Astrocyte (in vitro differentiated cells and primary cell): ENCODE measurements around the gene IL16. TPM values are rescaled to one million over a fixed set of nuclear protein-coding genes. Genes with fewer than 3 reads are reported as not detected.
A peak's percentile ranks its signal among the peaks of the same experiment; 100 is the strongest.

Source experiments
- DNase-seq: peaks from one replicate; pipeline ENCODE4 v3.0.0-alpha.2; 2010; ENCODE audit warnings: low read depth
- FAIRE-seq: peaks from 2 replicates; lab custom pipeline; 2011; peaks lifted over from hg19 to GRCh38; lab: Jason Lieb, UNC
- H2AFZ ChIP-seq: 2 replicates; pipeline ENCODE4 v1.6.0; 2012; ENCODE audit warnings: low read depth, low read length, inconsistent platforms
- H3K27ac ChIP-seq: 2 replicates; pipeline ENCODE4 v1.5.1; 2011; ENCODE audit warnings: low read depth, low read length, inconsistent platforms
- H3K27me3 ChIP-seq: 2 replicates; pipeline ENCODE4 v1.6.0; 2011; ENCODE audit warnings: low read length, inconsistent platforms; ENCODE audit not compliant: insufficient read depth
- H3K36me3 ChIP-seq: 2 replicates; pipeline ENCODE4 v1.5.1; 2011; ENCODE audit warnings: low read length, inconsistent platforms; ENCODE audit not compliant: insufficient read depth
- H3K4me1 ChIP-seq: 2 replicates; pipeline ENCODE4 v1.5.1; 2011; ENCODE audit warnings: low read length, inconsistent platforms; ENCODE audit not compliant: insufficient read depth
- H3K4me2 ChIP-seq: 2 replicates; pipeline ENCODE4 v1.6.0; 2012; ENCODE audit warnings: low read length, inconsistent platforms
- H3K4me3 ChIP-seq: 2 replicates; pipeline ENCODE4 v1.5.1; 2011; ENCODE audit warnings: low read depth, mild to moderate bottlenecking, low read length, inconsistent platforms; ENCODE audit not compliant: insufficient read depth
- H3K79me2 ChIP-seq: 2 replicates; pipeline ENCODE4 v1.6.0; 2012; ENCODE audit warnings: mild to moderate bottlenecking, low read length, inconsistent platforms; ENCODE audit not compliant: insufficient read depth
- H3K9ac ChIP-seq: 2 replicates; pipeline ENCODE4 v1.6.0; 2012; ENCODE audit warnings: mild to moderate bottlenecking, low read length, inconsistent platforms
- H3K9me3 ChIP-seq: 2 replicates; pipeline ENCODE4 v1.5.1; 2012; ENCODE audit warnings: low read depth, mild to moderate bottlenecking, low read length, inconsistent platforms; ENCODE audit not compliant: insufficient read depth
- H4K20me1 ChIP-seq: 2 replicates; pipeline ENCODE4 v1.6.0; 2012; ENCODE audit warnings: low read length, inconsistent platforms; ENCODE audit not compliant: insufficient read depth
- H3K27ac Mint-ChIP-seq: one replicate; pipeline ENCODE4 v1.8.0; 2021; ENCODE audit warnings: mild to moderate bottlenecking, mixed read lengths; ENCODE audit not compliant: unreplicated experiment
- H3K27me3 Mint-ChIP-seq: one replicate; pipeline ENCODE4 v1.8.0; 2021; ENCODE audit warnings: low read depth, mixed read lengths; ENCODE audit not compliant: unreplicated experiment
- H3K36me3 Mint-ChIP-seq: one replicate; pipeline ENCODE4 v1.8.0; 2021; ENCODE audit warnings: low read depth, mixed read lengths; ENCODE audit not compliant: unreplicated experiment
- H3K4me1 Mint-ChIP-seq: one replicate; pipeline ENCODE4 v1.8.0; 2021; ENCODE audit warnings: low read depth, mixed read lengths; ENCODE audit not compliant: unreplicated experiment
- H3K4me3 Mint-ChIP-seq: one replicate; pipeline ENCODE4 v1.8.0; 2021; ENCODE audit warnings: mild to moderate bottlenecking, moderate library complexity, mixed read lengths; ENCODE audit not compliant: unreplicated experiment
- H3K9me3 Mint-ChIP-seq: one replicate; pipeline ENCODE4 v1.8.0; 2021; ENCODE audit warnings: mild to moderate bottlenecking, mixed read lengths; ENCODE audit not compliant: unreplicated experiment
- CTCF ChIP-seq: IDR thresholded peaks from 2 replicates; pipeline ENCODE4 v1.5.1; 2011; ENCODE audit warnings: low read depth, mild to moderate bottlenecking, inconsistent platforms, low read length, moderate library complexity; ENCODE audit not compliant: insufficient read depth
- EZH2 ChIP-seq: IDR thresholded peaks from 2 replicates; pipeline ENCODE4 v1.6.1; 2012; ENCODE audit warnings: mild to moderate bottlenecking, low read length, inconsistent platforms; ENCODE audit not compliant: insufficient read depth
- total RNA-seq: library from RNA; stranded (reverse); gene quantifications from 2 replicates; pipeline ENCODE4 v1.2.1, GENCODE V29; 2021

IL16 gene
- total RNA-seq, 1 donor from 2014 or later = 0.36 TPM

- no peak overlapping the region for H3K4me3 Mint-ChIP-seq
- no peak overlapping the region for H3K27ac Mint-ChIP-seq
- H3K9me3 Mint-ChIP-seq = no peaks in the 10 kb centered on the region
- Histone ChIP-seq H3K9me3 (no peaks in the 10 kb centered on the region), H2AFZ (no peak overlapping the region), H3K36me3 (no peaks in the 10 kb centered on the region), H3K79me2 (no peaks in the 10 kb centered on the region), H3K27ac (no peak overlapping the region), H4K20me1 (no peaks in the 10 kb centered on the region), H3K4me3 (no peak overlapping the region), H3K27me3 (peaks cover 7% of the 10 kb centered on the region), H3K4me1 (peaks cover 9% of the 10 kb centered on the region), H3K9ac (no peak overlapping the region), H3K4me2 (peak overlapping the region; percentile 24)
- peaks cover 2% of the 10 kb centered on the region for H3K27me3 Mint-ChIP-seq
- peaks cover 10% of the 10 kb centered on the region for H3K4me1 Mint-ChIP-seq
- TF ChIP-seq CTCF = no peak
- no peak for TF ChIP-seq EZH2
- FAIRE-seq = no peak
- peak; percentile 25 for DNase-seq
- H3K36me3 Mint-ChIP-seq = no peaks in the 10 kb centered on the region
Observed at GRCh38 chr15:81337713-81338157, 141.1 kb downstream of the IL16 start.

DNA sequence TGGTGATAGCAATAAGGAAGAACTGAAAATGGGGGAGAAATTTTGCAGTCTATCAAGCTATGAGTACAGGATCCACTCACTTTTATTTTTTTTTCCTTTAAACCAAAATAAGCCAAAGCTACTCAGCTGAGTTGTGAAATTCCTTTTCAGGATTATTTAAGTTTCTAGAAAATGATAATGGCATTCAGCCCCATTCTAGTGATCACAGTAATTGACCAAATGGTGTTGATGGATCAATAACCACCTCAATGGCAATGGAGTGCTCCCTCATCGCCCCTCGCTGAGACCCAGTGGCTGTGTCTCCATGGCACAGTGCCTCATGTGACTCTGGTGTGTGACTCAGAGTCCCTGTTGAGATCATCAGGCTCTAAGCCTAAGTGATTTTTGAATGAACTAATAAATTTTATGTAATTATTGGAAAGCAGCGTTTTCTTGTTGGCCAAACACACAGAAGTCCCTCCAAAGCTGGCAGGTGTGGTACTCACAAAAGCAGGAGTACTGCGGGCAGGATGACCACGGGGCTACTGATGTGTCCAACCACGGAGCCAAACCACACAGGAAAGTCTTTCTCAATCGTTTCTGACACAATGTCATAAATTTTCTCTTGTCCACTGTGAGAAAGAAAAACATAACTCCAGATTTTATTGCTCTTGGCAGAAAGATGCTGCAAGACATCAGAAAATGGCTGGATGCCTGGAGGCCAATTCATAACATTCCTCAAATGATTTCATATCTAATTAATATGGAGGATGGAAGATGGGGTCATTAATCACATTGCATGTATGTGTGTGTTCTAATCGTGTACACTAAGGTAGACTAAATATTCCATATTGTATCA lies 141.7 kb downstream of the IL16 start:
- peaks cover 10% of the 10 kb centered on the region for H3K4me1 Mint-ChIP-seq
- no peaks in the 10 kb centered on the region for H4K20me1 ChIP-seq
- H3K79me2 ChIP-seq = no peaks in the 10 kb centered on the region
- H3K27ac Mint-ChIP-seq = no peak overlapping the region
- FAIRE-seq = peak; percentile 85
- H3K4me2 ChIP-seq = peak overlapping the region; percentile 24
- no peak overlapping the region for H3K4me3 ChIP-seq
- DNase-seq = peak; percentile 96
- H3K4me1 ChIP-seq = peaks cover 9% of the 10 kb centered on the region
- peaks cover 8% of the 10 kb centered on the region for H3K27me3 ChIP-seq
- H3K27ac ChIP-seq = no peak overlapping the region
- no peak overlapping the region for H2AFZ ChIP-seq
- peaks cover 2% of the 10 kb centered on the region for H3K27me3 Mint-ChIP-seq
- no peaks in the 10 kb centered on the region for H3K9me3 ChIP-seq
- no peak overlapping the region for H3K4me3 Mint-ChIP-seq
- no peak overlapping the region for H3K9ac ChIP-seq
- no peaks in the 10 kb centered on the region for H3K36me3 ChIP-seq
- H3K9me3 Mint-ChIP-seq = no peaks in the 10 kb centered on the region
- TF ChIP-seq EZH2 = no peak
- no peak for TF ChIP-seq CTCF
- H3K36me3 Mint-ChIP-seq = no peaks in the 10 kb centered on the region

DNA sequence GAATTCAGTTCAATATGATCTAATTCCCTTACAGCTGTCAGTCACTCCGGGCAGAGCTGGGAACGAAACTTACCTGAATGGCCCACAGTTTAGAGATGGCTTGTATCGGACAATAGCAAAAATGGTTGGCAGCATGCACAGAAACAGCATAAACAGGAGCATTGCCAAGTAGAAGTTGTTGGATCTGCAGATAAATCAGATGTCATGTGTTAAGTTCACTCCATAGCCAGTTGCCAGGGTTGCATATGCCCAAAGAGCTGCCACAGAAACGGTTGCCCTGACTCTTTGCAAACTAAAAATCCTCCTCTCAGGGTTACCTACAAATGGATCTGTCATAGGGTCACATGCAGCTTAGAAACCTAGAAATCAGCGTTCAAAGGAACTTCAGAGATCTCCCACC lies 142.6 kb downstream of the IL16 start:
- H3K36me3 ChIP-seq = no peaks in the 10 kb centered on the region
- Mint-ChIP-seq H3K4me3 (no peak overlapping the region), H3K9me3 (no peaks in the 10 kb centered on the region), H3K4me1 (peaks cover 10% of the 10 kb centered on the region), H3K36me3 (no peaks in the 10 kb centered on the region), H3K27me3 (peaks cover 6% of the 10 kb centered on the region), H3K27ac (no peak overlapping the region)
- no peak overlapping the region for H3K9ac ChIP-seq
- DNase-seq = no peak
- H3K4me2 ChIP-seq = no peak overlapping the region
- no peaks in the 10 kb centered on the region for H3K9me3 ChIP-seq
- no peak for FAIRE-seq
- no peak overlapping the region for H3K4me3 ChIP-seq
- no peaks in the 10 kb centered on the region for H3K79me2 ChIP-seq
- H3K4me1 ChIP-seq = peaks cover 9% of the 10 kb centered on the region
- TF ChIP-seq EZH2 (no peak), CTCF (no peak)
- peaks cover 9% of the 10 kb centered on the region for H3K27me3 ChIP-seq
- no peak overlapping the region for H3K27ac ChIP-seq
- no peak overlapping the region for H2AFZ ChIP-seq
- no peaks in the 10 kb centered on the region for H4K20me1 ChIP-seq
